ENCODE measurements around the gene TMPRSS15.

Gene TMPRSS15

GRCh38 chr21:18443085-18443484 lies 39.5 kb upstream of the TMPRSS15 start:
- TF ChIP-seq FOXP2 (optimal IDR thresholded peaks at IDR 0.05; ENCODE audit: borderline replicate concordance, extremely low read depth, extremely low read length, insufficient read depth) (no peak), POLR2AphosphoS5 (IDR thresholded peaks at IDR 0.05; ENCODE audit: low read depth, low read length) (no peak), REST (IDR thresholded peaks at IDR 0.05; ENCODE audit: insufficient read depth in 1 of 2, low read depth in 2 of 2, low read length in 2 of 2) (no peak), SIN3A (IDR thresholded peaks at IDR 0.05; ENCODE audit: borderline replicate concordance, insufficient read depth, low read length) (no peak), TAF1 (IDR thresholded peaks at IDR 0.05; ENCODE audit: borderline replicate concordance, insufficient read depth, low read length) (no peak)

DNA sequence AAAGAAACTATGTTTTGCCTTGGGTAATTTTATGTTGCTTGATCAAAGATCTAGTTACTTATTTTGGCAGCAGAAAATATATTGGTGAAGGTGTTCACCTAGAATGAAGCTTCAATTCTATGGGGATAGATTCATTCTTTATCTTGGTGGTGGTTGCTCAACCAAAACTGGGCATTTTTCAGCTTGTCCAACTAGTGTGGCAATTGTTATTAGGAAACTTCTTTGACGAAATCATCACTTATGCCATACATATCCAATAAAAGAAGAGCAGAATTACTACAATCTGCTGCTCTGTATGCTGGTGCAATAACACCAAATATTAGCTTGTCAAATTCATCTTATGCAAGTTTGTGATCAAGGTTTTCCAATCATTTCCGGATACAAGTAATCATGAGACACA lies 26.8 kb upstream of the TMPRSS15 start:
- no peak for TF ChIP-seq FOXP2 (optimal IDR thresholded peaks at IDR 0.05; ENCODE audit: borderline replicate concordance, extremely low read depth, extremely low read length, insufficient read depth)
- no peak for TF ChIP-seq REST (IDR thresholded peaks at IDR 0.05; ENCODE audit: insufficient read depth in 1 of 2, low read depth in 2 of 2, low read length in 2 of 2)
- no peak for TF ChIP-seq SIN3A (IDR thresholded peaks at IDR 0.05; ENCODE audit: borderline replicate concordance, insufficient read depth, low read length)
- no peak for TF ChIP-seq POLR2AphosphoS5 (IDR thresholded peaks at IDR 0.05; ENCODE audit: low read depth, low read length)
- no peak for TF ChIP-seq TAF1 (IDR thresholded peaks at IDR 0.05; ENCODE audit: borderline replicate concordance, insufficient read depth, low read length)

DNA sequence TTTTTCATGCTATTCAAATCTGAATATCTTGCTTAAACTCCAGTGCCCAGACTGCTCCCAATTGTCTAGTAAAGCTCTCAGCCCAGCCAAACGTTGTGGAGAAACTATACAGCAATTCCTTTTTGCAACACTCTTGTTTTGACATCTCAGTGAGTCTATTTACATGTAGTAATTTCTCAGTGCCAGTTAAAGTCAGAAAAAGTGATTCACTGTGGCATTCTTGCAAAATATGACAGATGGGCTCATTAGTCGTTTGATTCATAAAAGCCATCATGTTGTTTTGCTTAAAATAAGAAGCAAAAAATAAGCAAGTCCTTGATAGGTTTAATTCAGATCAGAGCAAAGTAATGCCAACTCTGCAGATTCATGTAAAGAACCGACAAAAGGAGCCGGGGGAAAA lies 20.7 kb upstream of the TMPRSS15 start:
- TF ChIP-seq TAF1 (IDR thresholded peaks at IDR 0.05; ENCODE audit: borderline replicate concordance, insufficient read depth, low read length), result no peak
- TF ChIP-seq REST (IDR thresholded peaks at IDR 0.05; ENCODE audit: insufficient read depth in 1 of 2, low read depth in 2 of 2, low read length in 2 of 2), result no peak
- TF ChIP-seq SIN3A (IDR thresholded peaks at IDR 0.05; ENCODE audit: borderline replicate concordance, insufficient read depth, low read length), result no peak
- no peak for TF ChIP-seq POLR2AphosphoS5 (IDR thresholded peaks at IDR 0.05; ENCODE audit: low read depth, low read length)
- no peak for TF ChIP-seq FOXP2 (optimal IDR thresholded peaks at IDR 0.05; ENCODE audit: borderline replicate concordance, extremely low read depth, extremely low read length, insufficient read depth)

DNA sequence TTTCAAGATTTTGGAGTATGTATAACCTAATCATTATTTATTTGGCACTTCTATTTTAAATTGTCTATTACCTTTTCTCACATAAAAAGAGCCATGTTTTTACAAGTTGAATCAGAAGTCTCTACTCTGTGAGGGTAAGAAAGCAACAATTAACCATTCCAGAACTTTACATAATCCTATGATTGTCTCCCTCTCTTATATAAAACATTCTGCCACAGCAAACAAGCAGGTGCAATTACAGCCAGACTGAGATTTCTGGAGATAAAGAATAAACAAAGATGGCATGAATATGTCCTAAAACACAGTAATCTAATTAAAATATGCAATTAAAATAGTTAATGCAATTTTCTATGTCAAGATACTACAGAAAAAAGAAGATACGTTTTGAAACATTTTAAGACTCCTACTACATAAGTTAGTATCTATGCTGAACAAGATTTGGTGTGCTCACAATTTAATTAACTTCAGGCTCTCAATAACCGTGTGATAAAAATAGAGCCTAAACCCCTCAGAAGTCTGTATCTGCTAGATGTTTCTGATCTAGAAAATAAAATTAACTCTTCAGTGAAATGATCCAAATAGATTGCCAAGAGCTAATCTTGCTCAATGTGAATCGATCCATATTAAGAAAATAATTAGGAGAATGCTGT lies 13.7 kb upstream of the TMPRSS15 start:
- TF ChIP-seq POLR2AphosphoS5 (IDR thresholded peaks at IDR 0.05; ENCODE audit: low read depth, low read length), result no peak
- TF ChIP-seq TAF1 (IDR thresholded peaks at IDR 0.05; ENCODE audit: borderline replicate concordance, insufficient read depth, low read length), result no peak
- no peak for TF ChIP-seq FOXP2 (optimal IDR thresholded peaks at IDR 0.05; ENCODE audit: borderline replicate concordance, extremely low read depth, extremely low read length, insufficient read depth)
- no peak for TF ChIP-seq SIN3A (IDR thresholded peaks at IDR 0.05; ENCODE audit: borderline replicate concordance, insufficient read depth, low read length)
- no peak for TF ChIP-seq REST (IDR thresholded peaks at IDR 0.05; ENCODE audit: insufficient read depth in 1 of 2, low read depth in 2 of 2, low read length in 2 of 2)

Measured in PFSK-1 (cell line).